RWPE2 (cell line): Measurements from ENCODE around the gene MYH14.

Source experiments
- ATAC-seq: fragments of 200-7000 bp; cut with Tn5 transposase; 3 replicates; pipeline ENCODE4 v1.9.1; 2021; ENCODE audit warnings: low read depth
- DNase-seq: peaks from one replicate; pipeline ENCODE4 v3.0.0-alpha.2; 2020; ENCODE audit warnings: low spot score
- H3K27ac ChIP-seq: fragments of 450-650 bp; 2 replicates; pipeline ENCODE4 v1.5.1; 2017; ENCODE audit warnings: mild to moderate bottlenecking; ENCODE audit not compliant: poor library complexity, severe bottlenecking
- H3K27me3 ChIP-seq: fragments of 250-450 bp; sonication (Bioruptor Pico); 2 replicates; pipeline ENCODE4 v1.5.1; 2021; ENCODE audit warnings: mild to moderate bottlenecking, moderate library complexity; ENCODE audit not compliant: insufficient read depth, poor library complexity, severe bottlenecking
- H3K36me3 ChIP-seq: fragments of 250-450 bp; sonication (Bioruptor Pico); 2 replicates; pipeline ENCODE4 v1.5.1; 2020; ENCODE audit warnings: low read depth, mild to moderate bottlenecking, moderate library complexity
- H3K4me1 ChIP-seq: fragments of 250-450 bp; sonication (Bioruptor Pico); 2 replicates; pipeline ENCODE4 v1.5.1; 2021; ENCODE audit warnings: mild to moderate bottlenecking, moderate library complexity; ENCODE audit not compliant: insufficient read depth, poor library complexity, severe bottlenecking
- H3K4me3 ChIP-seq: fragments of 250-450 bp; sonication (Bioruptor Pico); 2 replicates; pipeline ENCODE4 v1.5.1; 2021; ENCODE audit warnings: mild to moderate bottlenecking, moderate library complexity; ENCODE audit not compliant: severe bottlenecking
- H3K9me3 ChIP-seq: fragments of 250-450 bp; sonication (Bioruptor Pico); 2 replicates; pipeline ENCODE4 v1.5.1; 2021; ENCODE audit warnings: mild to moderate bottlenecking, moderate library complexity; ENCODE audit not compliant: severe bottlenecking
- CTCF ChIP-seq: fragments of 450-650 bp; IDR thresholded peaks from one replicate; pipeline ENCODE4 v1.5.1; 2017; ENCODE audit warnings: mild to moderate bottlenecking, moderate library complexity; ENCODE audit not compliant: poor library complexity, severe bottlenecking

The MYH14 gene

DNA sequence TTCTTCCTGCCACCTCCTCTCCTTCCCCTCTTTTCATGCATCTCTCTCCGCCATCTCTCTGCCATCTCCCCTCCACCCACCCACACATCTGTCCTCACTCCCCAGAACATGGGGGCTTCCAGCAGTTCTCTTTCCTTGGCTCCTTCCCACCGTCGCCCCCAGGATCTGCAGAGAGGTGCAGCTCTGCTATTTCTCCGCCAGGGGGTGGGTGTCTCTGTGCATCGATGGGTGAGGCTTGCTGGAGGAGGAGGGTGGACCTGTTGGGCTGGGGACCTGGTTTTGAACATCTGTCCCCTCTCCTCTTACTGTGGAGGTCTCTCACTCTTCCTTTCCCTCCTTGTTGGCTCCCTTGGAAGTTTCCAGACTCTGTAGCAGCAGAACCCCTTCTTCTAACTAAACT is 51.7 kb downstream of the MYH14 start:
- no peaks in the 10 kb centered on the region for H3K27me3 ChIP-seq
- no peak overlapping the region for H3K4me3 ChIP-seq
- no peak for TF ChIP-seq CTCF
- DNase-seq (no peak), ATAC-seq (no peak)
- no peaks in the 10 kb centered on the region for H3K9me3 ChIP-seq
- no peak overlapping the region for H3K27ac ChIP-seq
- no peaks in the 10 kb centered on the region for H3K4me1 ChIP-seq
- H3K36me3 ChIP-seq: no peaks in the 10 kb centered on the region

DNA sequence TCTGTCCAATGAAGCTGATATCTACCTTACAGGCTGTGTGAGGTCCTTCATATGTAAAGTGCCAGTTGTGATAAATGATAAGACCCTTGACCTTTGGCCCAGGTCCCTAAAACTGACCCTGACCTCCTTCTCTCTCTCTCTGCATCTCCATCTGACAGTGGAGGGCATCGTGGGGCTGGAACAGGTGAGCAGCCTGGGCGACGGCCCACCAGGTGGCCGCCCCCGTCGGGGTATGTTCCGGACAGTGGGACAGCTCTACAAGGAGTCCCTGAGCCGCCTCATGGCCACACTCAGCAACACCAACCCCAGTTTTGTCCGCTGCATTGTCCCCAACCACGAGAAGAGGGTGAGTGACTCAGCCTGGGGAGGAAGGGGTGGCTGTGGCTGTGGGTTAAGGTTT is 53.7 kb downstream of the MYH14 start:
- Histone ChIP-seq H3K27ac (no peak overlapping the region), H3K27me3 (no peaks in the 10 kb centered on the region), H3K4me1 (no peaks in the 10 kb centered on the region), H3K36me3 (no peaks in the 10 kb centered on the region), H3K4me3 (no peak overlapping the region), H3K9me3 (no peaks in the 10 kb centered on the region)
- DNase-seq (no peak), ATAC-seq (no peak)
- no peak for TF ChIP-seq CTCF

DNA sequence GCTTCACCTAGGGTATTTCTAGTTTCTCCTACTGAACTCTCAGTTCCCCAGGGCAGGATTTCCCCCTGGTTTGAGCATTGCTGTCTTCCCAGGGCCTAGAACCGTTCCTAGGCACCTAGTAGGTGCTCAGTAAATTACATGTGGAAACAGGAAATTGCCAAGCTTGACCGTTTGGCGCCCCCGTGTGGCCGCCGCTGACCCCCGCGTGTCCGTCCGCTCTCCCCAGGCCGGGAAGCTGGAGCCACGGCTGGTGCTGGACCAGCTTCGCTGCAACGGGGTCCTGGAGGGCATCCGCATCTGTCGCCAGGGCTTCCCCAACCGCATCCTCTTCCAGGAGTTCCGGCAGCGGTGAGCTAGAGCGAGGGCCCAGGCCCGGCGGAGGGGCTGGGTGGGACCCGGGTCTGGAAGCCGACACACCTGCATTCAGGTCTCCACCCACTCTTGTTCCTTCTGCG is 55.5 kb downstream of the MYH14 start:
- H3K27ac ChIP-seq: no peak overlapping the region
- H3K4me1 ChIP-seq: no peaks in the 10 kb centered on the region
- peak; percentile 67 for TF ChIP-seq CTCF
- H3K27me3 ChIP-seq: no peaks in the 10 kb centered on the region
- DNase-seq (no peak), ATAC-seq (no peak)
- H3K36me3 ChIP-seq: no peaks in the 10 kb centered on the region
- H3K9me3 ChIP-seq: no peaks in the 10 kb centered on the region
- no peak overlapping the region for H3K4me3 ChIP-seq

DNA sequence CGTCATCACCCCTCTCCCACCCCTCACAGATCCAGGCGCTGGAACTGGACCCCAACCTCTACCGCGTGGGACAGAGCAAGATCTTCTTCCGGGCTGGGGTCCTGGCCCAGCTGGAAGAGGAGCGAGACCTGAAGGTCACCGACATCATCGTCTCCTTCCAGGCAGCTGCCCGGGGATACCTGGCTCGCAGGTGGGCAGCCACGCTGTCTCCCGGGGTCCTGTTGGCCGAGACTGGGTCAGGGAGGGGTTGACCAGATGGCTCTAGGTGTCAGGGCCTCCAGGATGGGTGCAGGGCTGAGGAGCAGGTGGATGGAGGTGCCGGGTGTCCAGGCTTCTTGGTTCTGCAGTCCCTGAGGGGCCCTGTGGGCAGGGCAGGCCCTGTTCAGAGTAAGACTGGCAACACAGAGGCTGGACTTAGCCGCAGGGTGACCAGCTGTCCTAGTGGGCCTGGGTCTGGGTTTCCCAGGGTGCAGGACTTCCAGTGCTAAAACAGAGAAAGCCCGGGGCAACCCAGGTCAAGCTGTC is 58.1 kb downstream of the MYH14 start:
- H3K4me3 ChIP-seq: no peak overlapping the region
- DNase-seq (no peak), ATAC-seq (no peak)
- no peak for TF ChIP-seq CTCF
- H3K4me1 ChIP-seq: no peaks in the 10 kb centered on the region
- H3K9me3 ChIP-seq: no peaks in the 10 kb centered on the region
- H3K36me3 ChIP-seq: no peaks in the 10 kb centered on the region
- H3K27ac ChIP-seq: no peak overlapping the region
- no peaks in the 10 kb centered on the region for H3K27me3 ChIP-seq

- no peak for ATAC-seq
These were observed 59.8 kb downstream of the MYH14 start for GRCh38 chr19:50263176-50263575.

More at GRCh38 chr19:50263176-50263575, 59.8 kb downstream of the MYH14 start:
- Histone ChIP-seq H3K9me3 (no peaks in the 10 kb centered on the region), H3K27me3 (no peaks in the 10 kb centered on the region), H3K27ac (no peak overlapping the region), H3K4me3 (no peak overlapping the region), H3K4me1 (no peaks in the 10 kb centered on the region), H3K36me3 (no peaks in the 10 kb centered on the region)
- no peak for TF ChIP-seq CTCF
- no peak for DNase-seq
